HepG2 (cell line): Measurements from ENCODE around the gene FBXW2. TPM values are rescaled to one million over a fixed set of nuclear protein-coding genes. Genes with fewer than 3 reads are reported as not detected.

Experiments
- ARID4A ChIP-seq: sonication (generic); formaldehyde crosslinking; IDR thresholded peaks from 2 replicates; pipeline ENCODE4 v1.5.0; 2020; ENCODE audit warnings: mild to moderate bottlenecking, missing genetic modification reagents, borderline replicate concordance
- EP300 ChIP-seq, 3 experiments: sonication (generic) in 1 of 3; formaldehyde crosslinking in 1 of 3; IDR thresholded peaks; 2 replicates each; pipeline versions ENCODE4 v1.5.1 to v1.6.1; 2011 to 2020; ENCODE audit warnings: low read depth in 2 of 3, low read length in 2 of 3, borderline replicate concordance in 1 of 3, improper control_type of control experiment in 1 of 3, mild to moderate bottlenecking in 1 of 3, missing genetic modification reagents in 1 of 3, moderate library complexity in 1 of 3
- KLF11 ChIP-seq: IDR thresholded peaks from 2 replicates; pipeline ENCODE4 v1.6.1; 2016; ENCODE audit warnings: missing compliant biosample characterization
- PHB2 ChIP-seq: fragments of 450-650 bp; IDR thresholded peaks from 2 replicates; pipeline ENCODE4 v1.6.1; 2018; ENCODE audit not compliant: partially characterized antibody
- ZNF468 ChIP-seq: sonication (generic); formaldehyde crosslinking; IDR thresholded peaks from 2 replicates; pipeline ENCODE4 v1.8.0; 2022; ENCODE audit warnings: mild to moderate bottlenecking, moderate library complexity, missing genetic modification reagents
- polyA plus RNA-seq, 8 experiments: library from polyadenylated mRNA; depleted of rRNA in 3 of 8; stranded (reverse) in 7 of 8; unstranded in 1 of 8; fragments of >200 nt; fragmentation: Illumina TruSeq in 4 of 8; extraction: Trizol in 4 of 8; gene quantifications; 2 replicates each; pipeline versions ENCODE4 v1.2.1 to v1.2.3, GENCODE V29; 2011 to 2016; ENCODE audit warnings: low read depth in 4 of 8, missing spikeins in 1 of 8, mixed read lengths in 1 of 8; ENCODE audit not compliant: insufficient read depth in 1 of 8
- total RNA-seq, 5 experiments: library from RNA; depleted of rRNA; stranded (reverse); fragments of >200 nt; fragmentation: Illumina TruSeq; extraction: Trizol; gene quantifications; 2 replicates each; pipeline ENCODE4 v1.2.3, GENCODE V29; 2016; ENCODE audit warnings: low read depth in 1 of 5
- TF ChIP-seq, protein P1 (sequence below): IDR thresholded peaks from 2 replicates; pipeline ENCODE4 v1.6.1; 2016; ENCODE audit warnings: mild to moderate bottlenecking
- TF ChIP-seq, protein P2 (sequence below): sonication (generic); formaldehyde crosslinking; IDR thresholded peaks from 2 replicates; pipeline ENCODE4 v1.4.0; 2020; ENCODE audit warnings: missing genetic modification reagents, mild to moderate bottlenecking, borderline replicate concordance
- TF ChIP-seq, protein P3 (sequence below): sonication (generic); formaldehyde crosslinking; IDR thresholded peaks from 2 replicates; pipeline ENCODE4 v1.5.0; 2020; ENCODE audit warnings: mild to moderate bottlenecking, missing genetic modification reagents, borderline replicate concordance

The FBXW2 gene
- total and polyA plus RNA-seq, 2 of the 13 experiments (the other 11 are each of a cell fraction or from before 2014, with no cell fraction given), result 35.4 to 43.1 TPM

DNA sequence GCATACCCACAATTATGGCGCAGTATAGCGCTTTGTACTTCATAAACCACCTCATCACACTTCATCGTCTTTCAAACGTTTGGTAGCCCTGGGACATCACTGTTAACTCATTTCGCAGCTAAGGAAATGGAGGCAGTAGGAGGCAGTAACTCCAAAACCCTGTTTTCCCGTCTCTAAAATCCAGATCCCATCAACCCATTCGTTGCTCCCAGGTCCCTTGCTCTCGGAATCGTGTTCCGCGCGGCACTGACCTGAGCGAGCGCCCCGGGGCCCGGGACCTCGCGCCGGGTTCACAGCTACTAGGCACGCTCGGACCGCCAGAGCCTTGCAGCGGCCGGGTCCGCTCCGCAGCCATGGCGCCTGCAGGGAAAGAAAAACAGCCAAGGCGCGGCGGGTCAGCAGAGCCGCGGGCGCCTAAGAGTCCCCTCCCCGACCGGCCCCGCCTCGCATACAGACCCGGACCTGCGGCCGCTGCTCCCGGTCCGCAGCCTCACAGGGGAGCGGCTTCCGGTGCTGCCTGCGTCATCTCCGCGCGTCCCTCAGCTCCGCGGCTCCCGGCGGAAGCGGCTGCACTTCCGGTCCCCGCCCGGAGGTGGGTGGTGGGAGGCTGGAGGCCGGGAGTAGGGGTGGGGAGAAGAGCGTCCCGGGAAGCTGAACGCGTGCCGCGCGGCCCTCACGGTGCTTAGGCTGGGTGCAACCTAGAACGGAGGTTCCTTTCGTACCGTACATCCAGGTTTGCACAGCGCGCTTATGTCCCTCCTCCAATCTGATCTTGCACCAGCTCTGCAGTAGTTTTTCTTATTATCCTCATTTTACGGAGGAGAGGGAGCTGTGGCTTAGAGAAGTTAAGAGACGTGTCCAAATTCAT is at the start of gene FBXW2 (continued):
- TF ChIP-seq, protein P1, sequence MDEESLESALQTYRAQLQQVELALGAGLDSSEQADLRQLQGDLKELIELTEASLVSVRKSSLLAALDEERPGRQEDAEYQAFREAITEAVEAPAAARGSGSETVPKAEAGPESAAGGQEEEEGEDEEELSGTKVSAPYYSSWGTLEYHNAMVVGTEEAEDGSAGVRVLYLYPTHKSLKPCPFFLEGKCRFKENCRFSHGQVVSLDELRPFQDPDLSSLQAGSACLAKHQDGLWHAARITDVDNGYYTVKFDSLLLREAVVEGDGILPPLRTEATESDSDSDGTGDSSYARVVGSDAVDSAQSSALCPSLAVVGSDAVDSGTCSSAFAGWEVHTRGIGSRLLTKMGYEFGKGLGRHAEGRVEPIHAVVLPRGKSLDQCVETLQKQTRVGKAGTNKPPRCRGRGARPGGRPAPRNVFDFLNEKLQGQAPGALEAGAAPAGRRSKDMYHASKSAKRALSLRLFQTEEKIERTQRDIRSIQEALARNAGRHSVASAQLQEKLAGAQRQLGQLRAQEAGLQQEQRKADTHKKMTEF (CRISPR knock-in tag), result peak; percentile 98
- TF ChIP-seq KLF11 (CRISPR knock-in tag) (peak; percentile 94), ZNF468 (CRISPR knock-in tag) (peak; percentile 84; the same call in 1 of the 2 replicates), PHB2 (no peak), EP300 (IDR thresholded peaks at IDR 0.05; ENCODE audit: low read depth in 2 of 2, low read length in 2 of 2) (no peak), EP300 (CRISPR knock-in tag; IDR thresholded peaks at IDR 0.05; ENCODE audit: borderline replicate concordance) (peak; percentile 59; the same call in 1 of the 2 replicates), ARID4A (peak; percentile 98)
- TF ChIP-seq, protein P2, sequence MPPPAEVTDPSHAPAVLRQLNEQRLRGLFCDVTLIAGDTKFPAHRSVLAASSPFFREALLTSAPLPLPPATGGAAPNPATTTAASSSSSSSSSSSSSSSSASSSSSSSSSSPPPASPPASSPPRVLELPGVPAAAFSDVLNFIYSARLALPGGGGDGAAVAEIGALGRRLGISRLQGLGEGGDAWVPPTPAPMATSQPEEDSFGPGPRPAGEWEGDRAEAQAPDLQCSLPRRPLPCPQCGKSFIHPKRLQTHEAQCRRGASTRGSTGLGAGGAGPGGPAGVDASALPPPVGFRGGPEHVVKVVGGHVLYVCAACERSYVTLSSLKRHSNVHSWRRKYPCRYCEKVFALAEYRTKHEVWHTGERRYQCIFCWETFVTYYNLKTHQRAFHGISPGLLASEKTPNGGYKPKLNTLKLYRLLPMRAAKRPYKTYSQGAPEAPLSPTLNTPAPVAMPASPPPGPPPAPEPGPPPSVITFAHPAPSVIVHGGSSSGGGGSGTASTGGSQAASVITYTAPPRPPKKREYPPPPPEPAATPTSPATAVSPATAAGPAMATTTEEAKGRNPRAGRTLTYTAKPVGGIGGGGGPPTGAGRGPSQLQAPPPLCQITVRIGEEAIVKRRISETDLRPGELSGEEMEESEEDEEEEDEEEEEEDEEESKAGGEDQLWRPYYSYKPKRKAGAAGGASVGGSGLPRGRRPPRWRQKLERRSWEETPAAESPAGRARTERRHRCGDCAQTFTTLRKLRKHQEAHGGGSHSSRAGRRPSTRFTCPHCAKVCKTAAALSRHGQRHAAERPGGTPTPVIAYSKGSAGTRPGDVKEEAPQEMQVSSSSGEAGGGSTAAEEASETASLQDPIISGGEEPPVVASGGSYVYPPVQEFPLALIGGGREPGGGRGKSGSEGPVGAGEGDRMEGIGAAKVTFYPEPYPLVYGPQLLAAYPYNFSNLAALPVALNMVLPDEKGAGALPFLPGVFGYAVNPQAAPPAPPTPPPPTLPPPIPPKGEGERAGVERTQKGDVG (CRISPR knock-in tag), result no peak; the same call in 1 of the 2 replicates
- TF ChIP-seq, protein P3, sequence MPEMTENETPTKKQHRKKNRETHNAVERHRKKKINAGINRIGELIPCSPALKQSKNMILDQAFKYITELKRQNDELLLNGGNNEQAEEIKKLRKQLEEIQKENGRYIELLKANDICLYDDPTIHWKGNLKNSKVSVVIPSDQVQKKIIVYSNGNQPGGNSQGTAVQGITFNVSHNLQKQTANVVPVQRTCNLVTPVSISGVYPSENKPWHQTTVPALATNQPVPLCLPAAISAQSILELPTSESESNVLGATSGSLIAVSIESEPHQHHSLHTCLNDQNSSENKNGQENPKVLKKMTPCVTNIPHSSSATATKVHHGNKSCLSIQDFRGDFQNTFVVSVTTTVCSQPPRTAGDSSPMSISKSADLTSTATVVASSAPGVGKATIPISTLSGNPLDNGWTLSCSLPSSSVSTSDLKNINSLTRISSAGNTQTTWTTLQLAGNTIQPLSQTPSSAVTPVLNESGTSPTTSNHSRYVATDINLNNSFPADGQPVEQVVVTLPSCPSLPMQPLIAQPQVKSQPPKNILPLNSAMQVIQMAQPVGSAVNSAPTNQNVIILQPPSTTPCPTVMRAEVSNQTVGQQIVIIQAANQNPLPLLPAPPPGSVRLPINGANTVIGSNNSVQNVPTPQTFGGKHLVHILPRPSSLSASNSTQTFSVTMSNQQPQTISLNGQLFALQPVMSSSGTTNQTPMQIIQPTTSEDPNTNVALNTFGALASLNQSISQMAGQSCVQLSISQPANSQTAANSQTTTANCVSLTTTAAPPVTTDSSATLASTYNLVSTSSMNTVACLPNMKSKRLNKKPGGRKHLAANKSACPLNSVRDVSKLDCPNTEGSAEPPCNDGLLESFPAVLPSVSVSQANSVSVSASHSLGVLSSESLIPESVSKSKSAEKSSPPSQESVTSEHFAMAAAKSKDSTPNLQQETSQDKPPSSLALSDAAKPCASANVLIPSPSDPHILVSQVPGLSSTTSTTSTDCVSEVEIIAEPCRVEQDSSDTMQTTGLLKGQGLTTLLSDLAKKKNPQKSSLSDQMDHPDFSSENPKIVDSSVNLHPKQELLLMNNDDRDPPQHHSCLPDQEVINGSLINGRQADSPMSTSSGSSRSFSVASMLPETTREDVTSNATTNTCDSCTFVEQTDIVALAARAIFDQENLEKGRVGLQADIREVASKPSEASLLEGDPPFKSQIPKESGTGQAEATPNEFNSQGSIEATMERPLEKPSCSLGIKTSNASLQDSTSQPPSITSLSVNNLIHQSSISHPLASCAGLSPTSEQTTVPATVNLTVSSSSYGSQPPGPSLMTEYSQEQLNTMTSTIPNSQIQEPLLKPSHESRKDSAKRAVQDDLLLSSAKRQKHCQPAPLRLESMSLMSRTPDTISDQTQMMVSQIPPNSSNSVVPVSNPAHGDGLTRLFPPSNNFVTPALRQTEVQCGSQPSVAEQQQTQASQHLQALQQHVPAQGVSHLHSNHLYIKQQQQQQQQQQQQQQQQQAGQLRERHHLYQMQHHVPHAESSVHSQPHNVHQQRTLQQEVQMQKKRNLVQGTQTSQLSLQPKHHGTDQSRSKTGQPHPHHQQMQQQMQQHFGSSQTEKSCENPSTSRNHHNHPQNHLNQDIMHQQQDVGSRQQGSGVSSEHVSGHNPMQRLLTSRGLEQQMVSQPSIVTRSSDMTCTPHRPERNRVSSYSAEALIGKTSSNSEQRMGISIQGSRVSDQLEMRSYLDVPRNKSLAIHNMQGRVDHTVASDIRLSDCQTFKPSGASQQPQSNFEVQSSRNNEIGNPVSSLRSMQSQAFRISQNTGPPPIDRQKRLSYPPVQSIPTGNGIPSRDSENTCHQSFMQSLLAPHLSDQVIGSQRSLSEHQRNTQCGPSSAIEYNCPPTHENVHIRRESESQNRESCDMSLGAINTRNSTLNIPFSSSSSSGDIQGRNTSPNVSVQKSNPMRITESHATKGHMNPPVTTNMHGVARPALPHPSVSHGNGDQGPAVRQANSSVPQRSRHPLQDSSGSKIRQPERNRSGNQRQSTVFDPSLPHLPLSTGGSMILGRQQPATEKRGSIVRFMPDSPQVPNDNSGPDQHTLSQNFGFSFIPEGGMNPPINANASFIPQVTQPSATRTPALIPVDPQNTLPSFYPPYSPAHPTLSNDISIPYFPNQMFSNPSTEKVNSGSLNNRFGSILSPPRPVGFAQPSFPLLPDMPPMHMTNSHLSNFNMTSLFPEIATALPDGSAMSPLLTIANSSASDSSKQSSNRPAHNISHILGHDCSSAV (CRISPR knock-in tag), result no peak
